Stromal cell of bone marrow (primary cell): Measurements from ENCODE around the gene CCL4.
"Not testable (repeated sequence)": the region's sequence is repeated elsewhere in the genome, so short reads cannot be mapped to it uniquely, and the experiment has no call there.

ENCODE experiments used
- DNase-seq: peaks from one replicate; pipeline ENCODE4 v3.0.0-alpha.2; 2012; ENCODE audit warnings: low read depth

The CCL4 gene

GRCh38 chr17:36117505-36118382 lies 14.1 kb downstream of the CCL4 start:
- no peak for DNase-seq

GRCh38 chr17:36118477-36119353 lies 15.1 kb downstream of the CCL4 start:
- DNase-seq = no peak

- DNase-seq = no peak
Observed at GRCh38 chr17:36120221-36120620, 16.6 kb downstream of the CCL4 start.

- not testable (repeated sequence) for DNase-seq
Observed at GRCh38 chr17:36121099-36121498, 17.5 kb downstream of the CCL4 start.

- DNase-seq = no peak
Observed at GRCh38 chr17:36123431-36123830, 19.8 kb downstream of the CCL4 start.

- DNase-seq = no peak
Observed at GRCh38 chr17:36124879-36125824, 21.5 kb downstream of the CCL4 start.

GRCh38 chr17:36127199-36127893 lies 23.7 kb downstream of the CCL4 start:
- DNase-seq = no peak

- no peak for DNase-seq
Observed at GRCh38 chr17:36127911-36128310, 24.3 kb downstream of the CCL4 start.

GRCh38 chr17:36128411-36128978 lies 24.9 kb downstream of the CCL4 start:
- DNase-seq = no peak

- DNase-seq = no peak
Observed at GRCh38 chr17:36129616-36130015, 26.0 kb downstream of the CCL4 start.

GRCh38 chr17:36130346-36130745 lies 26.7 kb downstream of the CCL4 start:
- DNase-seq = no peak

- no peak for DNase-seq
Observed at GRCh38 chr17:36131421-36131820, 27.8 kb downstream of the CCL4 start.

GRCh38 chr17:36131931-36132330 lies 28.3 kb downstream of the CCL4 start:
- no peak for DNase-seq

GRCh38 chr17:36132421-36132831 lies 28.8 kb downstream of the CCL4 start:
- no peak for DNase-seq

- no peak for DNase-seq
Observed at GRCh38 chr17:36133602-36134236, 30.1 kb downstream of the CCL4 start.

GRCh38 chr17:36135465-36135864 lies 31.8 kb downstream of the CCL4 start:
- DNase-seq = no peak

GRCh38 chr17:36136036-36136435 lies 32.4 kb downstream of the CCL4 start:
- no peak for DNase-seq

- no peak for DNase-seq
Observed at GRCh38 chr17:36136439-36136838, 32.8 kb downstream of the CCL4 start.

- no peak for DNase-seq
Observed at GRCh38 chr17:36142235-36142634, 38.6 kb downstream of the CCL4 start.

- DNase-seq = no peak
Observed at GRCh38 chr17:36142806-36143205, 39.2 kb downstream of the CCL4 start.
